Transverse colon (tissue), 4 donors: Measurements from ENCODE around the gene OR51Q1. TPM values are rescaled to one million over a fixed set of nuclear protein-coding genes. Genes with fewer than 3 reads are reported as not detected.

Experiments
- DNase-seq: peaks from one replicate; pipeline ENCODE4 v3.0.0-alpha.2; 2019
- H3K27ac ChIP-seq, 4 donors: fragments of 200-600 bp; sonication (generic); 2 replicates each; pipeline ENCODE4 v1.5.1; 2016 to 2018; ENCODE audit warnings: inconsistent platforms in 4 of 4
- H3K27me3 ChIP-seq: fragments of 200-600 bp; sonication (generic); 2 replicates; pipeline ENCODE4 v1.5.1; 2017; ENCODE audit warnings: inconsistent platforms
- H3K36me3 ChIP-seq, 4 donors: fragments of 200-600 bp; sonication (generic); 2 replicates each; pipeline ENCODE4 v1.5.1; 2017 to 2019; ENCODE audit warnings: inconsistent platforms in 4 of 4
- H3K4me1 ChIP-seq, 4 donors: fragments of 200-600 bp; sonication (generic); 2 replicates each; pipeline ENCODE4 v1.5.1; 2017 to 2020; ENCODE audit warnings: inconsistent platforms in 4 of 4
- H3K4me3 ChIP-seq, 4 donors: fragments of 200-600 bp; sonication (generic); 1 replicate in 1 of 4; 2 replicates in 3 of 4; pipeline versions ENCODE4 v1.5.1 to v1.6.1; 2017 to 2019; ENCODE audit warnings: inconsistent platforms in 4 of 4
- H3K9me3 ChIP-seq, 2 donors: fragments of 200-600 bp; sonication (generic); 2 replicates each; pipeline ENCODE4 v1.5.1; 2017 to 2019; ENCODE audit warnings: inconsistent platforms in 2 of 2
- CTCF ChIP-seq, 5 experiments: fragments of 200-600 bp in 3 of 5; fragments of 450-650 bp in 2 of 5; sonication (generic) in 3 of 5; IDR thresholded peaks; 1 replicate in 2 of 5; 2 replicates in 3 of 5; pipeline ENCODE4 v1.5.1; 2016 to 2017; ENCODE audit warnings: antibody characterized with exemption in 5 of 5, inconsistent platforms in 3 of 5, mild to moderate bottlenecking in 2 of 5, moderate library complexity in 1 of 5
- EP300 ChIP-seq: sonication (generic); formaldehyde crosslinking; IDR thresholded peaks from one replicate; pipeline ENCODE4 v1.6.1; 2017; ENCODE audit warnings: antibody characterized with exemption, low read depth
- POLR2A ChIP-seq: fragments of 450-650 bp; IDR thresholded peaks from one replicate; pipeline ENCODE4 v1.6.1; 2016; ENCODE audit warnings: antibody characterized with exemption, mild to moderate bottlenecking, moderate library complexity
- POLR2AphosphoS5 ChIP-seq, 3 donors: sonication (generic); formaldehyde crosslinking; IDR thresholded peaks; one replicate each; pipeline ENCODE4 v1.6.1; 2016; ENCODE audit warnings: antibody characterized with exemption in 3 of 3
- WGBS, 2 donors: methylation state at CpG; one replicate each; pipeline ENCODE4 v1.1.5; 2018; ENCODE audit warnings: low coverage in 1 of 2; 5-methylcytosine and 5-hydroxymethylcytosine counted together
- in situ Hi-C, 4 donors: fragments of 200-750 bp; cut with MboI; loops; one replicate each; pipeline versions ENCODE4 v1.15.0 to v1.15.1; 2017; ENCODE audit warnings: low sequenced_read_pairs in 3 of 4, low pct_ligation_motif_present in 1 of 4, low pct_unique_long_range_greater_than_20kb in 1 of 4
- intact Hi-C: fragments of 100-400 bp; cut with DNase I; formaldehyde crosslinking; loops from one replicate; pipeline ENCODE4 v1.15.1; 2023; ENCODE audit warnings: low total_unique reads
- total RNA-seq, 4 donors: library from RNA; depleted of rRNA; stranded (reverse); fragments of >200 nt; gene quantifications; one replicate each; pipeline ENCODE4 v1.1.0, GENCODE V29; 2016

OR51Q1 gene
- total RNA-seq, 4 donors from 2014 or later = not detected

GRCh38 chr11:5420993-5421392 lies 918 bp upstream of the OR51Q1 start:
- Histone ChIP-seq H3K9me3 (no peaks in the 10 kb centered on the region), H3K4me3 (no peak overlapping the region), H3K27ac (no peak overlapping the region), H3K4me1 (no peaks in the 10 kb centered on the region), H3K36me3 (no peaks in the 10 kb centered on the region), H3K27me3 (no peaks in the 10 kb centered on the region)
- TF ChIP-seq EP300 (no peak), CTCF (IDR thresholded peaks at IDR 0.05) (no peak), POLR2AphosphoS5 (IDR thresholded peaks at IDR 0.05) (no peak)
- in situ Hi-C loops = no loop called here
- intact Hi-C loops = no loop called here
- 69% methylated on average over 5 of the region's 5 CpGs; no CpG with 5 or more reads in 1 of the 2 donors for WGBS, 2 donors
- no peak for DNase-seq

- DNase-seq = no peak
- Histone ChIP-seq H3K9me3 (no peaks in the 10 kb centered on the region), H3K4me3 (no peak overlapping the region), H3K27ac (no peak overlapping the region), H3K36me3 (no peaks in the 10 kb centered on the region), H3K27me3 (no peaks in the 10 kb centered on the region), H3K4me1 (no peaks in the 10 kb centered on the region)
- in situ Hi-C loops = no loop called here
- WGBS, 2 donors = 52 to 67% methylated on average over 3 of the region's 3 CpGs
- intact Hi-C loops = no loop called here
- no peak for TF ChIP-seq POLR2AphosphoS5 (IDR thresholded peaks at IDR 0.05)
- no peak for TF ChIP-seq CTCF (IDR thresholded peaks at IDR 0.05)
- TF ChIP-seq EP300 = no peak
- no peak for TF ChIP-seq POLR2A
These were observed 1.2 kb downstream of the OR51Q1 start for GRCh38 chr11:5423131-5423530.

GRCh38 chr11:5441414-5441813 lies 19.5 kb downstream of the OR51Q1 start, which contains the start of gene OR51I1:
Gene OR51I1, minus strand, starts transcription at chr11:5441514. Its CDS starts 0 bp downstream, at chr11:5441514.
- TF ChIP-seq POLR2AphosphoS5 (IDR thresholded peaks at IDR 0.05) (no peak), POLR2A (no peak), EP300 (no peak)
- in situ Hi-C loops = no loop called here
- Histone ChIP-seq H3K4me3 (no peak within 1 kb of the TSS), H3K4me1 (no peaks in the 10 kb centered on the region), H3K27me3 (no peaks in the 10 kb centered on the region), H3K27ac (no peak within 1 kb of the TSS), H3K9me3 (no peaks in the 10 kb centered on the region), H3K36me3 (no peaks in the 10 kb centered on the region)
- 32 to 42% methylated on average over 2 of the region's 2 CpGs for WGBS, 2 donors
- intact Hi-C loops = no loop called here
- DNase-seq = no peak

GRCh38 chr11:5443835-5444393 lies 22.0 kb downstream of the OR51Q1 start:
- WGBS, 2 donors = 29 to 80% methylated on average over 2 of the region's 2 CpGs
- Histone ChIP-seq H3K27ac (no peak overlapping the region), H3K36me3 (no peaks in the 10 kb centered on the region), H3K9me3 (no peaks in the 10 kb centered on the region), H3K27me3 (no peaks in the 10 kb centered on the region), H3K4me1 (no peaks in the 10 kb centered on the region), H3K4me3 (no peak overlapping the region)
- DNase-seq = no peak
- intact Hi-C loops (no loop called here), in situ Hi-C loops (no loop called here)
- TF ChIP-seq POLR2A = no peak
- TF ChIP-seq POLR2AphosphoS5 (IDR thresholded peaks at IDR 0.05) = no peak
- TF ChIP-seq EP300 = no peak

GRCh38 chr11:5449023-5449422 lies 27.1 kb downstream of the OR51Q1 start, which contains the start of gene OR51I2:
Gene OR51I2, plus strand, starts transcription at chr11:5449323. Its CDS starts 4,166 bp downstream, at chr11:5453489.
- intact Hi-C loops = no loop called here
- Histone ChIP-seq H3K36me3 (no peaks in the 10 kb centered on the region), H3K27ac (no peak within 1 kb of the TSS), H3K4me3 (no peak within 1 kb of the TSS), H3K9me3 (no peaks in the 10 kb centered on the region), H3K27me3 (no peaks in the 10 kb centered on the region), H3K4me1 (no peaks in the 10 kb centered on the region)
- WGBS, 2 donors = 96 to 100% methylated on average over 1 to 2 of the region's 2 CpGs
- in situ Hi-C loops = no loop called here
- no peak for DNase-seq
- no peak for TF ChIP-seq EP300
- TF ChIP-seq POLR2AphosphoS5 (IDR thresholded peaks at IDR 0.05) = no peak
- no peak for TF ChIP-seq POLR2A
- TF ChIP-seq CTCF (IDR thresholded peaks at IDR 0.05) = no peak
